Activated CD8-positive, alpha-beta T cell treated with anti-CD3 and anti-CD28 coated beads, Interleukin-2, amount 10 ng/mL, durations not matched to agents 7 days and 5 days (primary cell): ENCODE results near the gene CSRP2. TPM values are rescaled to one million over a fixed set of nuclear protein-coding genes. Genes with fewer than 3 reads are reported as not detected.

Experiments used
- ATAC-seq: fragments of 150-1000 bp; cut with Tn5 transposase; one replicate; pipeline ENCODE4 v1.10.0; 2021; ENCODE audit warnings: moderate library complexity
- CTCF ChIA-PET: fragments of 350-600 bp; sonication (Branson Sonifier 250); formaldehyde crosslinking; loops from one replicate; lab custom pipeline; 2021; ENCODE audit warnings: antibody characterized with exemption; lab: Charles Lee
- POLR2A ChIA-PET: fragments of 350-600 bp; sonication (Branson Sonifier 250); formaldehyde crosslinking; loops from one replicate; lab custom pipeline; 2021; ENCODE audit warnings: antibody characterized with exemption; lab: Charles Lee
- DNase-seq: peaks from one replicate; pipeline ENCODE4 v3.0.0-alpha.2; 2020
- H3K27ac Mint-ChIP-seq: one replicate; pipeline ENCODE4 v1.8.0; 2021; ENCODE audit warnings: mild to moderate bottlenecking, mixed read lengths
- H3K27me3 Mint-ChIP-seq: one replicate; pipeline ENCODE4 v1.8.0; 2021; ENCODE audit warnings: low read depth, mixed read lengths
- H3K36me3 Mint-ChIP-seq: one replicate; pipeline ENCODE4 v1.8.0; 2021; ENCODE audit warnings: low read depth, mixed read lengths
- H3K4me1 Mint-ChIP-seq: one replicate; pipeline ENCODE4 v1.8.0; 2021; ENCODE audit warnings: low read depth, mixed read lengths
- H3K4me3 Mint-ChIP-seq: one replicate; pipeline ENCODE4 v1.8.0; 2021; ENCODE audit warnings: mild to moderate bottlenecking, mixed read lengths
- H3K9me3 Mint-ChIP-seq: one replicate; pipeline ENCODE4 v1.8.0; 2022; ENCODE audit warnings: mixed read lengths; ENCODE audit not compliant: insufficient read depth
- total RNA-seq, 2 experiments: library from RNA; stranded (reverse); gene quantifications; one replicate each; pipeline ENCODE4 v1.2.3, GENCODE V29; 2021

CSRP2 gene
- total RNA-seq, 2 experiments from 2014 or later = 0.47 TPM; not detected in 1

- Mint-ChIP-seq H3K9me3 (no peaks in the 10 kb centered on the region), H3K4me1 (no peaks in the 10 kb centered on the region), H3K4me3 (no peak overlapping the region), H3K27ac (no peak overlapping the region), H3K27me3 (peaks cover 14% of the 10 kb centered on the region), H3K36me3 (no peaks in the 10 kb centered on the region)
- ChIA-PET CTCF (interaction anchor here (1.7 kb wide), 1 partner anchor 139 kb away, joined by 6 read pairs; no protein-coding TSS in a partner anchor), POLR2A (no interaction called here)
- DNase-seq (no peak), ATAC-seq (no peak)
Measured at GRCh38 chr12:76871742-76872141, 7.1 kb downstream of the CSRP2 start.

GRCh38 chr12:76871082-76871481, 7.7 kb downstream of the CSRP2 start:
- no peaks in the 10 kb centered on the region for H3K36me3 Mint-ChIP-seq
- H3K27me3 Mint-ChIP-seq = peaks cover 14% of the 10 kb centered on the region
- H3K4me3 Mint-ChIP-seq = no peak overlapping the region
- DNase-seq (no peak), ATAC-seq (no peak)
- no peaks in the 10 kb centered on the region for H3K9me3 Mint-ChIP-seq
- H3K27ac Mint-ChIP-seq = no peak overlapping the region
- POLR2A ChIA-PET = no interaction called here
- H3K4me1 Mint-ChIP-seq = no peaks in the 10 kb centered on the region
- CTCF ChIA-PET = interaction anchor here (1.7 kb wide), 1 partner anchor 140 kb away, joined by 6 read pairs; no protein-coding TSS in a partner anchor

GRCh38 chr12:76866726-76867125, 12.1 kb downstream of the CSRP2 start:
- Mint-ChIP-seq H3K27ac (no peak overlapping the region), H3K27me3 (peaks cover 8% of the 10 kb centered on the region), H3K9me3 (no peaks in the 10 kb centered on the region), H3K36me3 (no peaks in the 10 kb centered on the region), H3K4me3 (no peak overlapping the region), H3K4me1 (no peaks in the 10 kb centered on the region)
- POLR2A ChIA-PET = no interaction called here
- ATAC-seq (no peak), DNase-seq (no peak)
- CTCF ChIA-PET = no interaction called here

GRCh38 chr12:76866151-76866567, 12.7 kb downstream of the CSRP2 start:
- CTCF ChIA-PET = interaction anchor here (0.8 kb wide), 1 partner anchor 145 kb away, joined by 4 read pairs; no protein-coding TSS in a partner anchor
- no peaks in the 10 kb centered on the region for H3K36me3 Mint-ChIP-seq
- no peak for DNase-seq
- peaks cover 8% of the 10 kb centered on the region for H3K27me3 Mint-ChIP-seq
- ATAC-seq = no peak
- POLR2A ChIA-PET = no interaction called here
- no peak overlapping the region for H3K4me3 Mint-ChIP-seq
- H3K9me3 Mint-ChIP-seq = no peaks in the 10 kb centered on the region
- no peak overlapping the region for H3K27ac Mint-ChIP-seq
- H3K4me1 Mint-ChIP-seq = no peaks in the 10 kb centered on the region

- Mint-ChIP-seq H3K4me1 (no peaks in the 10 kb centered on the region), H3K27me3 (peaks cover 8% of the 10 kb centered on the region), H3K36me3 (no peaks in the 10 kb centered on the region), H3K27ac (no peak overlapping the region), H3K4me3 (no peak overlapping the region), H3K9me3 (no peaks in the 10 kb centered on the region)
- ChIA-PET POLR2A (no interaction called here), CTCF (no interaction called here)
- DNase-seq = no peak
- ATAC-seq = no peak
Measured at GRCh38 chr12:76864791-76865400, 13.9 kb downstream of the CSRP2 start.

- Mint-ChIP-seq H3K4me1 (peaks cover 4% of the 10 kb centered on the region), H3K27me3 (peaks cover 8% of the 10 kb centered on the region), H3K36me3 (no peaks in the 10 kb centered on the region), H3K4me3 (no peak overlapping the region), H3K27ac (no peak overlapping the region), H3K9me3 (no peaks in the 10 kb centered on the region)
- DNase-seq = no peak
- ATAC-seq = no peak
- POLR2A ChIA-PET = no interaction called here
- CTCF ChIA-PET = no interaction called here
Measured at GRCh38 chr12:76863837-76864236, 15.0 kb downstream of the CSRP2 start.

- ChIA-PET CTCF (no interaction called here), POLR2A (interaction anchor here (0.8 kb wide), 1 partner anchor 19 kb away, joined by 3 read pairs; no protein-coding TSS in a partner anchor)
- DNase-seq (no peak), ATAC-seq (no peak)
- Mint-ChIP-seq H3K27me3 (peaks cover 8% of the 10 kb centered on the region), H3K36me3 (no peaks in the 10 kb centered on the region), H3K9me3 (no peaks in the 10 kb centered on the region), H3K4me3 (no peak overlapping the region), H3K4me1 (peaks cover 4% of the 10 kb centered on the region), H3K27ac (no peak overlapping the region)
Measured at GRCh38 chr12:76863005-76863670, 15.7 kb downstream of the CSRP2 start.

GRCh38 chr12:76860256-76860655, 18.6 kb downstream of the CSRP2 start:
- DNase-seq (no peak), ATAC-seq (no peak)
- no peaks in the 10 kb centered on the region for H3K36me3 Mint-ChIP-seq
- ChIA-PET CTCF (no interaction called here), POLR2A (no interaction called here)
- H3K4me1 Mint-ChIP-seq = peaks cover 4% of the 10 kb centered on the region
- H3K9me3 Mint-ChIP-seq = no peaks in the 10 kb centered on the region
- no peak overlapping the region for H3K27ac Mint-ChIP-seq
- no peaks in the 10 kb centered on the region for H3K27me3 Mint-ChIP-seq
- no peak overlapping the region for H3K4me3 Mint-ChIP-seq

GRCh38 chr12:76859611-76860010, 19.2 kb downstream of the CSRP2 start:
- DNase-seq (no peak), ATAC-seq (no peak)
- H3K4me1 Mint-ChIP-seq = peaks cover 4% of the 10 kb centered on the region
- POLR2A ChIA-PET = no interaction called here
- CTCF ChIA-PET = no interaction called here
- H3K27ac Mint-ChIP-seq = no peak overlapping the region
- H3K36me3 Mint-ChIP-seq = peaks cover 5% of the 10 kb centered on the region
- no peak overlapping the region for H3K4me3 Mint-ChIP-seq
- H3K27me3 Mint-ChIP-seq = no peaks in the 10 kb centered on the region
- H3K9me3 Mint-ChIP-seq = no peaks in the 10 kb centered on the region

- ChIA-PET POLR2A (no interaction called here), CTCF (no interaction called here)
- Mint-ChIP-seq H3K4me3 (no peak overlapping the region), H3K27me3 (no peaks in the 10 kb centered on the region), H3K27ac (no peak overlapping the region), H3K4me1 (peaks cover 4% of the 10 kb centered on the region), H3K36me3 (peaks cover 19% of the 10 kb centered on the region), H3K9me3 (no peaks in the 10 kb centered on the region)
- ATAC-seq (no peak), DNase-seq (no peak)
Measured at GRCh38 chr12:76856018-76856644, 22.7 kb downstream of the CSRP2 start.

- peaks cover 4% of the 10 kb centered on the region for H3K4me1 Mint-ChIP-seq
- H3K4me3 Mint-ChIP-seq = no peak overlapping the region
- ChIA-PET POLR2A (no interaction called here), CTCF (no interaction called here)
- H3K27ac Mint-ChIP-seq = no peak overlapping the region
- peaks cover 23% of the 10 kb centered on the region for H3K36me3 Mint-ChIP-seq
- H3K27me3 Mint-ChIP-seq = no peaks in the 10 kb centered on the region
- ATAC-seq (no peak), DNase-seq (no peak)
- H3K9me3 Mint-ChIP-seq = no peaks in the 10 kb centered on the region
Measured at GRCh38 chr12:76855271-76855670, 23.5 kb downstream of the CSRP2 start.

GRCh38 chr12:76852106-76852505, 26.7 kb downstream of the CSRP2 start:
- Mint-ChIP-seq H3K36me3 (peaks cover 28% of the 10 kb centered on the region), H3K4me1 (no peaks in the 10 kb centered on the region)

More at GRCh38 chr12:76852106-76852505, 26.7 kb downstream of the CSRP2 start:
- CTCF ChIA-PET = no interaction called here
- Mint-ChIP-seq H3K9me3 (no peaks in the 10 kb centered on the region), H3K4me3 (no peak overlapping the region), H3K27ac (no peak overlapping the region), H3K27me3 (no peaks in the 10 kb centered on the region)
- DNase-seq (no peak), ATAC-seq (no peak)
- POLR2A ChIA-PET = interaction anchor here (0.5 kb wide), 1 partner anchor 83 kb away, joined by 3 read pairs; no protein-coding TSS in a partner anchor
